Stimulated activated CD4-positive, alpha-beta T cell treated with anti-CD3 and anti-CD28 coated beads, Interleukin-12 subunit alpha, Interleukin-12 subunit beta, amount 100 ng/mL, for 24 hours (primary cell): ENCODE data around the gene NEK7.
"Not testable (repeated sequence)": the region's sequence is repeated elsewhere in the genome, so short reads cannot be mapped to it uniquely, and the experiment has no call there.

Source experiments
- DNase-seq, 2 experiments: peaks; one replicate each; pipeline ENCODE4 v3.0.0-alpha.2; 2020; ENCODE audit warnings: low read depth in 2 of 2

The NEK7 gene

DNA sequence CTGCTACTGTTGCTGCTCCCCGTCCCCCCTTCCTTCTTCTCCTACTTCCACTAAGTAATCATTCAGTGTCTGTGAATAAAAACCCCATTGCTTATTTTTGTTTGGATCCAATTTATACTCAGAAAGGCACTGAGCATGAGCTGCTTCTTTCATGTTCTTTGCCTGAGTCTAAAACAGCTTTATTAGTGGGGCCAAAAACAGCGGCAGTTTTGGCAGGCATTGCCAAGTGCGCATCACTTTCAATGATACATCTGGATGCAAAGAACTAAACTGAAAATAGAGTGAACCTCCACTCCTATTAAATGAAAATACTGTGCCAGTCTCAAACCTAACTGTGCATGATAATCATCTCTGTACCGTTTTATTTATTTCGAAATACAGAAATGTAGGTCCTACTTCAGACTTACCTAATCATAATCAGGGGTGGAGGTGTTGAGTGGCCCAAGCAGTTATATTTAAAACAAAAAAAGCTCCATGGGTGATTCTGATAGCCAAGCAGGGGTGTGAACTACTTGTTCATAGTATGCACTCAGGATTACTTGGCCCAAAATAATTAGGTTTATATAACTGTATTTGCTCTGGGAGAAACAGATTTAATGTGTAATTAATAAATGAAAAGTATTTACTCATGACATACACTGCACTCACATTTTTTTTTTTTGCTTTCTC, 48.4 kb downstream of the NEK7 start:
- DNase-seq, result no peak

DNA sequence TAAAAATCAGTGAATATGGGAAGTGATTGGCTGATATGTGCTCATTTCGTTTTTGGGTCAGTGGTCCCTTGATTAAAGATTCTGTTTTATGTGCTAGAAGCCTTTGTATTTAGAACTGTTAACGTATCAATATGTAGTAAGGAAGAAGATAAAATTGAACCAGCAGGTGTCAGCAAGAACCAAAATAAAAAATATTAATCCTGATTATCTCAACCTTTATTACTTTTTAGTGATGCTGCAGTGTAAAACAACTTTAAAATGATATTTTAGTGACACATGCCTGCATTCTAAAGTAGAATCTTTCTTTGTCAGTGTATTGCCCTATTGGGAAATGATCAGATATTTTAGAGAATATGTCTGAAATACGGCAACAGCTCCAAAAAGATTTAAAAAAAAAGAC, 49.5 kb downstream of the NEK7 start:
- DNase-seq, result no peak

DNA sequence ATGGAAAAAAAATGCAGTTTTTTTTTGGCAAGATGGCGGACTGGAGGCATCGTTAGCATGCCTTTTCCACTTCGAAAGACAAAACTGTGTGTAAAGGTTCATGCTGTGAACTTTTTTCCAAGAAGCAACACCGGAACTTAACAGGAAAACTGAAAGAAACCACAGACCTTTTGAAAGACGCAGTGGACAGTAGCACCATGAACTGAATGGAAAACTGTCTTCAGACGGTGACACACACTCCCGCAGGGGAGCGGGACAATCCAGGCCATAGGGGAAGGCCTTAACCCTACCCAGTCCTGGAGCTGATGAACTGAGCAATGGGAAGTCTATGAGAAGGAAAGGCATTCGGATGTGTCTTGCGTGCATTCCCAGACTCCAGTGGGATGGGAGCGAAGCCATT, 54.9 kb downstream of the NEK7 start:
- no peak for DNase-seq

DNA sequence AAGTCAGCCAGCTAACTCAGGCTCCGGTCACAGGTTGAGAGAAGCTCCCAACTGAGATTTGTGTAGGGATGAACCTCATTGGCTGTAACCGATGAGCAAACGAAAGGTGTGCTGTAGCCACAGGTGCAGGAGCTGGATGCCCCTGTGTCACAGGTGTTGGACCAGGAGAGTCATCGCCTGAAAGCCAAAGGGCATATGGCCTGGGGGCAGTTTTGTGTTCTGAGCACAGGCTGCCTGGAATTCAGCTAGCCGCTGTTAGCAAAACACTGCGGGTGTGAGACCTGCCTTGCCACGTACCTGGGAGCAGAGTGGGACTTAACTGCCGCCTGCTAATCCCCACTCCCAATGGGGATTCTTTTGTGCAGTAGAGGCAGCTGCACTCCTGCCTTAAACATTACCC, 55.3 kb downstream of the NEK7 start:
- DNase-seq, result no peak

DNA sequence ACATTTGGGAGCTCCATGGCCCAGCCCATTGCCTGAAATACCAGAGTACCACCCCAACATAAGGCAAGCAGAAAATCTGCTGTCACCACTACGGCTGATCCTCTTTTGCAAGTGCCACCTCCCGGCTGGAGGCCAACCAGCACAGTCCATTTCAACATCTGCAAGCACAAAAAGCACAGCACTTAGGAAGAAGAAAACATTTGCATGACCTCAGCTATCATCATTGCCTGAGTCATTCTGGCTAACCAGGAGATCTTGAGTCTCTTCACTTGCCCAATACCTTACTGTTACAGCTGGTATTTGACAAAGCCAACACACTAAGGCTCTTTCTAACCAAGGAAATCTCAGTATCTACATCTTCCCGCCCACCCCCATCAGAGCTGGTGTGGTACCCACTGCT, 55.9 kb downstream of the NEK7 start:
- no peak for DNase-seq

DNA sequence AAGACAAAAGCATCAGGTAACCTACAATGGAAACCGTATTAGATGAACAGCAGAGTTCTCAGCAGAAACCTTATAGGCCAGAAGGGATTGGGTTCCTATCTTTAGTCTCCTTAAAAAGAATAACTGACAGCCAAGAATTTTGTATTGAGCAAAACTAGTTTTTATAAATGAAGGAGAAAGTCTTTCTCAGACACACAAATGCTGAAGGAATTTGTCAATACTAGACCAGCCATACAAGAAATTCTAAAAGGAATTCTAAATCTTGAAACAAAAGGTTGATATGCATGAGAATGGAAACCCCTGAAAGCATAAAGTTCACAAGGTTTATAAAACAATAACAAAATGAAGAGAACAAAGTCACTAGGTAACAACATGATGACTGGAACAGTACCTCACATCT, 58.1 kb downstream of the NEK7 start:
- DNase-seq, result no peak

DNA sequence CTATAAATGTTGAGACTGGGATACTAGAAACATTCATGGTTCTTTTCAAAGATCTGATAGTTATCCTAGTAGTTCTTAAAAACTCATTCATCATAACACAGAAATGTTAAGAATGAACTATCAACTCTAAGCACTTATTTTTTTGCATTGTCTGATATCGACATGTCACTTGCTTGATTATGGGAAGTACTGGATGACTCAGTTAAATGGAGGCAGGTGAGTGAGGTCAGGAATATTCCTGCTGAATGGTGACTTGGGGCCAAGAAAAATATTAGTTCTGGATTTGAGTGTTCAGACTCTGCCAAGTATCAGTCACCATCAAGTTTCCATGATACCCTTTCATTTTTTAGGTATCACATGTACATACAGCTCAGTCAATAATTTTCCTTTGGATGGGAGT, 63.6 kb downstream of the NEK7 start:
- DNase-seq, result no peak

DNA sequence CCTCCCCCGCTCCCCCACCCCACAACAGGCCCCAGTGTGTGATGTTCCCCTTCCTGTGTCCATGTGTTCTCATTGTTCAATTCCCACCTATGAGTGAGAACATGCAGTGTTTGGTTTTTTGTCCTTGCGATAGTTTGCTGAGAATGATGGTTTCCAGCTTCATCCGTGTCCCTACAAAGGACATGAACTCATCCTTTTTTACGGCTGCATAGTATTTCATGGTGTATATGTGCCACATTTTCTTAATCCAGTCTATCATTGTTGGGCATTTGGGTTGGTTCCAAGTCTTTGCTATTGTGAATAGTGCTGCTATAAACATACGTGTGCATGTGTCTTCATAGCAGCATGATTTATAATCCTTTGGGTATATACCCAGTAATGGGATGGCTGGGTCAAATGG, 70.2 kb downstream of the NEK7 start:
- DNase-seq, result not testable (repeated sequence)

DNA sequence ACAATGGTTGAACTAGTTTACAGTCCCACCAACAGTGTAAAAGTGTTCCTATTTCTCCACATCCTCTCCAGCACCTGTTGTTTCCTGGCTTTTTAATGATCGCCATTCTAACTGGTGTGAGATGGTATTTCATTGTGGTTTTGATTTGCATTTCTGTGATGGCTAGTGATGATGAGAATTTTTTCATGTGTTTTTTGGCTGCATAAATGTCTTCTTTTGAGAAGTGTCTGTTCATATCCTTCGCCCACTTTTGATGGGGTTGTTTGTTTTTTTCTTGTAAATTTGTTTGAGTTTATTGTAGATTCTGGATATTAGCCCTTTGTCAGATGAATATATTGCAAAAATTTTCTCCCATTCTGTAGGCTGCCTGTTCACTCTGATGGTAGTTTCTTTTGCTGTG, 70.7 kb downstream of the NEK7 start:
- not testable (repeated sequence) for DNase-seq

DNA sequence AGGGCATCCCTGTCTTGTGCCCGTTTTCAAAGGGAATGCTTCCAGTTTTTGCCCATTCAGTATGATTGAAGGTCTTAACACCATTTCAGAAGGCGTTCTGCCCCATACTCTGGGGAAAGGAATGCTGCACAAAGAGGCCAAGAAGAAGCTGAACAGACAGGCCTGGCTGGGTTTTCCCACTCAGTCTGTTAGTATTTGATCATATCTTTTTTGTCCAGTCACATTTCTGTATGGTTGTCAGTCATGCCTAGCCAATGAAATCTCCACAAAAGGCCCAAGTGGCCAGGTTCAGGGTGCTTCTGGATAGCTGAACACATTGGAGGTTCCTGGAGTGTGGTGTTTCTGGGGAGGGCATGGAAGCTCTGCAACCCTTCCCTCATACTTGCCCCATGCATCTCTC, 72.1 kb downstream of the NEK7 start:
- DNase-seq, result no peak

DNA sequence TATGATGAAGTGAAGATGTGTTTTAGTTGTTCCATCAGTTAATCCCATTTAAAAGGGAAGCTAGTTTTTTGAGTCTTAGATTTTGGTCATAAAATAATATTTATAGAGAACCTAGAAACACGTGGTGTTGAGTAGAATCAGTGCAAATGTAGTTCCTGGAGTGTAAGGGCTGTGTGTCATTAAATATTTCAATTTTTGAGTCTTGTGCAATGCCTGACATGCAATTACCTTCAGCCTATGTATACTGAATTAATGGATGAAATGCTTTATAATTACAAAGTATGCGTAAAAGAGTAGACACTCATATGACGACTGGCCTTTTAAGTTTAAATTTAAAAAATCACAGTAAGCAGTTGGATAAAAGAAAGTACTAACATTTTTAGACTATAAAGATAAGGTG, 75.0 kb downstream of the NEK7 start:
- DNase-seq, result no peak

DNA sequence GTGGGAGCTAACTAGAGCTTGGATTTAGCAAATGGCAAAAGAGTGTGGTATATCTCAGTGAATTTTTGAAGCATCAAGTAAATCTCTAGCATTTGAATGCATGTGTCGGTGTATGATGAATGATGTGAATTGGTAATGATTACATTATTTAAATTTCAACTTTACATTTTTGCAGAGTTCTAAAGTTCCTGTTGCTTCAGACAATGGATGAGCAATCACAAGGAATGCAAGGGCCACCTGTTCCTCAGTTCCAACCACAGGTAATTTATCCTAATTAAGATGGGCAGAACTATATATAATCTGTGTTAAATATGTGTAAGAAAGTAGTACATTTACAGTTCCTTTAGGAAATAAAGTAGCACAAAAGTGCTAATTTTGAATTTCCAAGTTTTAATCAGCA, 75.6 kb downstream of the NEK7 start:
- DNase-seq, result no peak

DNA sequence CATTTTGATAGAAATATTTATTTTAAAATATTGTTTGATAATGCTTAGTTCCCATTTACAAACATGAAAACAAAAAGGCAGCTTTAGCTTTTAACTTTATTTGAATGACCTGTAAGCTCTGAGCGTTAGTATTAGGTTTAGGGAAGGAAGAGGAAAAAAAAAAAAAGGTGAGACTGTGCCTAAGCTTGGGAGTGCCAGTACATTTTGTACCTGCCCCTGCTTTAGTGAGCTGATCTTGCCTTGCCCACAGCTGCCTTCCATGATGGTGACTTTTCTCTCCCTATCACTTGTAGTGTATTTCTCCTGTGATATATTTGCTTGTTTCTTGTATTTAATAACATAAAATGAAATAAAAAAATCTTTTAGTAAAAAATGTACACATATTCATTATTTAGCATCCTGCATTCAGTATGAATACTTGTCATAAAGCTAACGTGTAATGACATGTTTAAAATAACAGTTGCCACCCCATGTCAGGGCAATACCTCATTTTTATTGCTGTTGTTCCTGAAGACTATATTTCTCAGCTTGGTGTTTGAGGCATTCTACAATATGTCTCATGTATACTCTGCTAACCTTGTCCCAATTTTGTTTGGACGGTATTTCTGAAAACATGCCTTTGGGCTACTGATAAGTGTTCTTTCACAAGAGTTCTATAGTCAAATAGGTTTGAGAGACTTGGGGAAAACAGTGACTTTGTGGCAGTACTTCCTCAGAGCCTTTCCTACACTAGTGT, 76.3 kb downstream of the NEK7 start:
- no peak for DNase-seq

DNA sequence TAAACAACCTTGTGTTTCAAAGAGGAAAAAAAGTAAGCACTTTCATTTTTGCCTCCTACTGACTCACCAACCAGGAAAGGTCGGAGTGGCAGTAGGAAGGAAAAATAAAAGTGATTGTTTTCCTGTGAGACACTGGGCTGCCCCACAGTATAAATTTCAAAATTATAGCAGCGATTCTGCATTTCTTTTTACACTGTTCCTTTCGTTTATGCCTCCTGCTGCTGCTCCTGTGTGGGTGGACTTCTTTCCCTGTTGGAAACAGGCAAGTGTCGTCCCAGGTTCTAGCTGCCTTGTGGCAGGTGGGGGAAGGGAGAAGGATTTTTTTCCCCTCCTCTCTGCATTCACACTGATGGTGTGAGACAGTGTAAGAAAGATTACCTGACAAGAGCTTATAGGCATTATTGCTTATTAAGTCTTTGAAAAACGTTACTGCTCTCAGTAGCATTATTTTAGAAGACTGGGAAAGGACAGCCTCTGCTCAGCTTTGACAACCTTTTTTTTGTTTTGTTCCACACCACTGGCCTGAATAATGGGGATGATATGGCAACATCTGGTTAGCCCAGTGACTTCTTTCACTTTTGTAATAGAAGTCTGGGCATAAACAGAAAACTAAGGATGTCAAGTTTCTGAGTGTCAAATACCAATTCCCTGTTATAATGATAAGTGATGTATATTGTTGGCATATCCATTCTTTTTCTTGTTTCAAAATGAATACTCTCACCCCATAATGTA, 77.9 kb downstream of the NEK7 start:
- no peak for DNase-seq

DNA sequence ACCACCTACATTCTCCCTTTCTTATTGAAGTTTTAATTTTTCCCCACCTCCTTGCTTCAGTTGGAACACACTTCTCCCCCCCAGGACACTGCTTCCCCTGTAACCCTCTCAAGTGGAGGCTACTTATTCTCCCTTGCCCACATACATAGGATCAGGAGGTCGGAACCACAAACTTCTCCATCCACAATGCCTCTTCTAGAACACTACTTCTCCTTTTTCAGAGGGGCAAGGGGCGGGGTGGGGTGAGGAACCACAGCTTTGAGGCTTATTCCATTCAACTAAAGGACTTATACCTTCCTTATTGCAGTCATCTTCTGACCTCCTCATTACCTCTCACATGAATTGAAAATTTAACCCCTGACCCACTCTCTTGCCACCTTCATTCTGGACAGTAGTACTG, 81.3 kb downstream of the NEK7 start:
- DNase-seq, result no peak

DNA sequence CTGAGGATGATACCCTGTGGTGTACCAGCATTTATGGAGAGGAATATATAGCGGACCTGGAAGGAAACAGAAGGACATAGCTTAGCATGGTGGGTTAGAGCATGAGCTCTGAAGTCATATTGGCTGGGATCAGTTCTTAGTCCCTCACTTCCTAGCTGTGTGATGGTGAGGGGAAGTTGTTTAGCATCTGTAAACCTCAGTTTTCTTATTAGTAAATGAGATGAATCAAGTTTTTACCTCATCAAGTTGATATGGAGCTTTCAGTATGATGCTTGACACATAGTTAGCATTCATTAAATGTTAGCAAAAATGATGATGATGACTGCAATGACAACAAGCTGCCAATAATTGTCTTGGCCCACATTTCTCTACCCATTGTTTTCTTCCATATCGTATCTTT, 84.8 kb downstream of the NEK7 start:
- no peak for DNase-seq

DNA sequence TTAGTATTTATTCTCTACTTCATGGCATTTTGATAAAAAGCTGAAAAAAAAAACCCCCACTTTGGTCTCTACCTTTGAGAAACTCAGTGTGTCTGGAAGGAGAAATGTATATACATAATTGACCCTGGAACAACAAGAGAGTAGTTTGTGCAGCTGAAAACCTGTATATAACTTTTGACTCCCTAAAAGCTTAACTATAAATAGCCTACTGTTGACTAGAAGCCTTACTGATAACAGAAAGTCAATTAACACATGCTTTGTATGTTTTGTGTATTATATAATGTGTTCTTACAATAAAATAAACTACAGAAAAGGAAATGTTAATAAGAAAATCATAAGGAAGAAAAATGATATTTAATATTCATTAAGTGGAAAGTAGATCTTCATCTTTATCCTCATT, 88.0 kb downstream of the NEK7 start:
- no peak for DNase-seq

DNA sequence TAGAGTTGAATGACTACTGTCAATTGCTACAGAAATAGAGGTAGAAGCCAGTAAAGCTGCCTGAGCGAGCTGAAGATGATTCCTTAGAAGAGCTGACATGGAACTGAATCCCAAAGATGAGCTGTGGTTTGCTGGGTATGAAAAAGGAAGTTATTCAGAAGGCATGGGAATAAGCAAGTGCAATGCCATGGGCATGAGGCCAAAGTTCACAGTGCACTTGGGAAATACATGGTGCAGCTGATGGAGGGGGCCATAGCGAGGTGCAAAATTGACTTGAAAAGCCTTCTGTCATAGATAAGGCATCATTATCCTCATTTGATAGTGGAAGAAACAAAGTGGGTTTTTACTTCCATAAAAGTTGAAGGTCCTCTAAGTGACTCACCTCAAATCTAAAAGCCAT, 88.6 kb downstream of the NEK7 start:
- no peak for DNase-seq

DNA sequence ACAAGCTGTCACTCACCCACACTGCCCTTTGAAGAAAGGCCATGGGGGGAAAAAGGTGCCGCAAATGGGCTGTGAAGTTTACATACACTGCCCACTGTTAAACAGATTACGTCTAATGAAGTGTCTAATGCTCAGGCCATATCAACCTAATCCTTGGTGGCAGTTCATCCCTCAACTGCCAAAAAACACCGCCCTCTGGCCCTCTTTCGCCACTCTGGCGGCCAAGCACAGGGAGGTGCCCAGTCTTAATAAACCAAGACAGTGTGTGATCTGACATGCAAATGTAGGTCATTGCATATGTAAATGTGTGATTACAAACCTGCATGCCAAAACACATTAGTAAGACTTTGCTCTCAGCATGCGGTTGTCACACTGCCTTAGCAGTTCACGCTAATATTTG, 89.5 kb downstream of the NEK7 start:
- DNase-seq, result no peak

DNA sequence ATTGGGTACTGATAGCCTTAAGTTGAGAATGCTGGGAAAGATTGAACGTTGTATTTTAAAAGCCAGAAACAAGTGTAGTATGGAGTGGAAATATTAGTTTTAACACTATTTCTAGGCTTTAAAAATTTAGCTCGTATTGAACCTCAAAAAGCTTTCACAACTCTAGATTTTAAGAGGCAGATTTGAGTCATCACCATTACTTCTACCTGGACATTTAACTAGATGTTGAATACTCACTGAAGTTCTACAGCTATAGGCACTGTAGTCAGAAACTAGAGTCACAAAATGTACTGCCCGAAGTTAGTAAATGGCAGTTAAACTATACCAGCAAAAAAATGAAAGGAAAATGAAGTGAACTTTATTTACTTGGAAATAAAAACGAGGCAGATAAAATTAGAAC, 96.5 kb downstream of the NEK7 start:
- DNase-seq, result no peak

DNA sequence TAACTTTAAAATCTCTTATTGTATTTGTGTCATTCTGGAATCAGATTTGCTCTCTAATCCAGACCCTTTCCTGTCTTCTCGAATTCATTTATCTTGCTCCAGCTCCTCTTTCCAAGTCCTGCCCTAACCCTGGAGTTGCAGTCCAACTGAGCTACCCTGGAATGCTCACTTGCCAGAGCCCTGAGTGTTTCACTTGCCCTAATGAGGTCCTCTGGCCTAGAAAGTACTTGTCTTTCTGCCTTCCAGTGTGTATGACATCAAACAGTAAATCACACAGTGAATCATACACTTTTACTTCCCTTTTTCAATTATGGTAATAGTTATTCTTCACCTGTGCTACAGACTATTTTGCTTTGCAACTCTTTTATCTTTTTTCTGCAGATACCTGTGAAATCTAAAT, 96.9 kb downstream of the NEK7 start:
- DNase-seq, result no peak

DNA sequence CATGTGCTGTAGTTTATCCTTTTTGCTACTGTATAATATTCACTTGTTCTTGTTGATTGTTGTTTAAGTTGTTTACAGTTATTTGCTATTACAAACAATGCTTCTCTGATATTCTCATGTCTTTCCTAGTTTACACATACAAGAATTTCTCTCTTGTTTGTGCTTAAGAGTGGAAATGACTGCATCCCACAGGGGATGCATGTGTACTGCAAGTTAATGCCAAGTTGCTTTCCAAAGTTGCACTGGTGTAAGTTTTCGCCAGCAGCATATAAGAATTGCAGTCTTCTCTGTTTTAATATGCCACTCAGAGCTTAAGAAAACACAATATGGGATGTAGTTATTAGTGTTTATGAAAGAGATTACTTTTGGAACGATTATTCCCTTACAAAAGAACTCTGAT, 97.7 kb downstream of the NEK7 start:
- no peak for DNase-seq

DNA sequence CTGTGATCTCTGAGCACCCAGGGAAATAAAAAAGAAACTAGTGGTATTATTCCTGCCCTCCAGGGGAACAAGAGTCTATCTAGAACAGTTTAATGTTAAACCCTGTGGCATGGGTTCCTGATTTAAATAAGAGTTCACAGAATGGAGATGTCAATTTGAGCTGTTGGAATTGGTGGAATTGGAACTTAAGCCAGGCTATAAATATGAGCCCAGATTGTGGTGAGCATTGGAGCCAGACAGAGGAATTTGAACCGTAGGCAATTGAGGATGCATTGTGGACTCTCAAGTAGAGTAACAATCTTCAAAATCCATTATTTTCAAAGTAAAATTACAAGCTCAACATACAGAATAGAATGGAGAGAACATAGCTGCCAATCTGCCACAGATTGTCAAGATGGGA, 98.2 kb downstream of the NEK7 start:
- DNase-seq, result no peak
